Measurements from ENCODE around the gene LIMD2. TPM values are rescaled to one million over a fixed set of nuclear protein-coding genes. Genes with fewer than 3 reads are reported as not detected.

The LIMD2 gene
- total RNA-seq, 2 experiments from 2014 or later: 308 to 309 TPM

DNA sequence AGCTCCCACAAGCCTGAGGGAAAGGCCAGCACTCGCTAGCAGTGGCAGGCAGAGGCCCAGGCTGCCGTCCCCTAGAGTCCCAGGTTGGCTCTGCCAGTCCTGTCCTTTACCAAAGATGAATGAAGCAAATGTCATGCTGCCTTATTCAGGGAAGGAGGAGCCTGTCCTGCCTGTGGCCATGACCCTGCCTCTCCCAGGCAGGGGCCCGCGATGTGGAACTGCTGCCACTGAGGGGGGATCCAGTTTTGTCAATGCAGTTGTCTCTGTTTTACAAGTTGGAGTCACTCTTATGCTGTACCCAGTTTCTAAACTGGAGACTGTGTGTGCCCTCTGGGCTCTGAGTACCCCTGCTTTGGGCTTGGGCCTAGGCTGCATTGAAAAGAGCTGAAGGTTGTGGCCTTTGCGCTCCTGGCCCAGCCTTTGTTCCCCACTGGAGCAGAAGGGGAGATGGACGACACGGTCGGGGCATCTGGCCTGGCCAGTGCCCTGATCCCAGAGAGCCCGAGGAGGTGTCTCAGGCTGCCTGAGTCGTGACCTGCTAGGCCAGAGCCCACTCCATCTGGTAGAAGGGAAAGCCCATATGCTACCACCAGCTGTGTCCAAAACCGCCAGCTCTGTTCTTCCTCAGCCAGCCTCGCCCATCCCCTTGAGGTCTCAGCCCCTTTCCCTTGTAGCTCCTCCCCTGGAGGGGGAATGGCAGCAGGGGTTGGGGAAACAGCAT lies 5.5 kb downstream of the LIMD2 start:
- Mint-ChIP-seq H3K4me1 (ENCODE audit: low read depth) (peaks cover 44% of the 10 kb centered on the region), H3K36me3 (ENCODE audit: low read depth) (peaks cover 62% of the 10 kb centered on the region), H3K4me3 (no peak overlapping the region), H3K27ac (peak overlapping the region; percentile 77), H3K9me3 (ENCODE audit: insufficient read depth) (no peaks in the 10 kb centered on the region), H3K27me3 (ENCODE audit: low read depth) (no peaks in the 10 kb centered on the region)
- DNase-seq (no peak), ATAC-seq (no peak)
- ChIA-PET CTCF (interaction anchor here (1.3 to 6.9 kb wide), 2 partner anchors 10 to 14 kb away, joined by 3 to 85 read pairs; no protein-coding TSS in a partner anchor), POLR2A (interaction anchor here (0.6 to 7.7 kb wide), 14 partner anchors 9 to 149 kb away, joined by 3 to 150 read pairs (median 4); partner anchors contain the start of genes DDX42, MAP3K3 and STRADA)

DNA sequence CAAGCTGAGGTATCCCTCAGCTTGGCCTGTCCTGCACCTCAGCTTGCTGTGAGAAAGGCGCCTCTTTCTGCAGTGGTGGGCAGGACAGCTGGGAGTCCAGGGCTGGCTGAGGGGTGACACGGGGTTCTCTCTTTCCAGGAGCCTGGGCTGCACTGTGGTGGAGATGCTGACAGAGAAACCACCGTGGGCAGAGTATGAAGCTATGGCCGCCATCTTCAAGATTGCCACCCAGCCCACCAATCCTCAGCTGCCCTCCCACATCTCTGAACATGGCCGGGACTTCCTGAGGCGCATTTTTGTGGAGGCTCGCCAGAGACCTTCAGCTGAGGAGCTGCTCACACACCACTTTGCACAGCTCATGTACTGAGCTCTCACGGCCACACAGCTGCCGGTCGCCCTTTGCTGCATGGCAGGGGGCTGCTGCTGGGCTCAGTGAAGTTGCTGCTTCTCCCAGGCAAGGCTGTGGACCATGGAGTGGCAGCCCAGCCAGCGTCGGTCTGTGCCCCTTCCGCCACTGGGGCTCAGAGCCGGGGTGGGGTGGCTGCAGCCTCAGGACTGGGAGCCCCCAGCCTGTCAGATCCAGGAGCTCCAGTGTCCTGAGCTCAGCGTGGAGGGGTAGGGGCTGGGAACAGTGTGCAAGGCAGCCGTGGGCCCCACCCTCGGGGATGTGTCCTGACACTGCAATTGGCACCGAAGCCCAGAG lies 6.4 kb downstream of the LIMD2 start:
- Mint-ChIP-seq H3K36me3 (ENCODE audit: low read depth) (peaks cover 59% of the 10 kb centered on the region), H3K27ac (peak overlapping the region; percentile 70)
- POLR2A ChIA-PET: interaction anchor here (1.0 to 7.7 kb wide), 12 partner anchors 9 to 145 kb away, joined by 3 to 150 read pairs (median 4); partner anchors contain the start of genes DDX42, MAP3K3 and STRADA

DNA sequence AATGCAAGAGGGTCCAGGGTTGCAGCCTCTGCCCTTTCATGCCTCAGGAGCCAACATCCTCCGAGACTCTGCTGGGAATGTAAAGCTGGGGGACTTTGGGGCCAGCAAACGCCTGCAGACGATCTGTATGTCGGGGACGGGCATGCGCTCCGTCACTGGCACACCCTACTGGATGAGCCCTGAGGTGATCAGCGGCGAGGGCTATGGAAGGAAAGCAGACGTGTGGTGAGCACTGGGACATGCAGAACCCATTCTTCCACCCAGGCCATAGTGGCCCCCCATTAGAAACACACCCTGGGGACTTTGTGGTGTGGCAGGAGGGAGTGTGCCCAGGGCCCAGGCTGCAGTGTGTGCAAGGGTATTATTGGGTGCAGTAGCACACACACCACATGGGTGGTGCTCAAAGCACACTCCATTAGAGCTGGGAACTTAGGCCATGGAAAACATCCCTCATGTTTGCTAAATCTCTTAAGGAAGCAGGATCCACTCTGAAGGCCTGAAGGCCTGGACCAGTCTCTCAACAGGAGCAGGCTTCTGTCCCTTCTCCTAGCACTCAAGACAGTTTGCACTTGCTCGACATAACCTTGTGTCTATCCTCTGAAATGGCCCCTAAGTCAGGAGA lies 7.6 kb downstream of the LIMD2 start:
- H3K9me3 Mint-ChIP-seq (ENCODE audit: insufficient read depth): no peaks in the 10 kb centered on the region
- no peaks in the 10 kb centered on the region for H3K27me3 Mint-ChIP-seq (ENCODE audit: low read depth)
- H3K27ac Mint-ChIP-seq: peak overlapping the region; percentile 15
- ChIA-PET POLR2A (interaction anchor here (1.1 to 7.7 kb wide), 3 partner anchors 18 to 146 kb away, joined by 3 to 150 read pairs (median 3); no protein-coding TSS in a partner anchor), CTCF (interaction anchor here (1.0 to 6.9 kb wide), 2 partner anchors 16 to 138 kb away, joined by 4 to 85 read pairs; no protein-coding TSS in a partner anchor)
- no peak overlapping the region for H3K4me3 Mint-ChIP-seq
- peaks cover 46% of the 10 kb centered on the region for H3K36me3 Mint-ChIP-seq (ENCODE audit: low read depth)
- DNase-seq: no peak
- ATAC-seq: no peak
- peaks cover 40% of the 10 kb centered on the region for H3K4me1 Mint-ChIP-seq (ENCODE audit: low read depth)

More for the DNA sequence above, 6.4 kb downstream of the LIMD2 start:
- CTCF ChIA-PET: interaction anchor here (0.5 to 6.9 kb wide), 4 partner anchors 9 to 155 kb away, joined by 3 to 85 read pairs (median 3); no protein-coding TSS in a partner anchor
- ATAC-seq (no peak), DNase-seq (no peak)
- Mint-ChIP-seq H3K4me1 (ENCODE audit: low read depth) (peaks cover 44% of the 10 kb centered on the region), H3K27me3 (ENCODE audit: low read depth) (no peaks in the 10 kb centered on the region), H3K9me3 (ENCODE audit: insufficient read depth) (no peaks in the 10 kb centered on the region), H3K4me3 (no peak overlapping the region)

DNA sequence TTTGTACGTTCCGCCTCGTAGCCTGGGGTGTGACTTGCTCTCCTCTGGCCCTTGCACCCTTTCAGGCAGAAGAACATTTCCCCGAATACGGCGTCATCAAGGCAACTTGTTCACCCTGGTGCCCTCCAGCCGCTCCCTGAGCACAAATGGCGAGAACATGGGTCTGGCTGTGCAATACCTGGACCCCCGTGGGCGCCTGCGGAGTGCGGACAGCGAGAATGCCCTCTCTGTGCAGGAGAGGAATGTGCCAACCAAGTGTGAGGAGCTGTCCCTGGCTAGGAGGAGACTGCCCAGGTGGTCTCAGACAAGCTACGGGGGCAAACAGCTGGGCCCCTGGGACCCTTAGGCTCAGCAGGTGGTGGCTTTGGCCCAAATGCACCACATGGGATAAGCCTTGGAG lies 10.4 kb downstream of the LIMD2 start:
- ChIA-PET POLR2A (interaction anchor here (0.7 to 1.4 kb wide), 2 partner anchors 21 to 27 kb away, joined by 3 to 4 read pairs; no protein-coding TSS in a partner anchor), CTCF (interaction anchor here (1.2 kb wide), 1 partner anchor 264 kb away, joined by 3 read pairs; no protein-coding TSS in a partner anchor)
- DNase-seq: no peak
- H3K4me1 Mint-ChIP-seq (ENCODE audit: low read depth): peaks cover 13% of the 10 kb centered on the region
- no peak overlapping the region for H3K27ac Mint-ChIP-seq
- ATAC-seq: no peak
- peaks cover 24% of the 10 kb centered on the region for H3K36me3 Mint-ChIP-seq (ENCODE audit: low read depth)
- H3K9me3 Mint-ChIP-seq (ENCODE audit: insufficient read depth): no peaks in the 10 kb centered on the region
- no peaks in the 10 kb centered on the region for H3K27me3 Mint-ChIP-seq (ENCODE audit: low read depth)
- H3K4me3 Mint-ChIP-seq: no peak overlapping the region

DNA sequence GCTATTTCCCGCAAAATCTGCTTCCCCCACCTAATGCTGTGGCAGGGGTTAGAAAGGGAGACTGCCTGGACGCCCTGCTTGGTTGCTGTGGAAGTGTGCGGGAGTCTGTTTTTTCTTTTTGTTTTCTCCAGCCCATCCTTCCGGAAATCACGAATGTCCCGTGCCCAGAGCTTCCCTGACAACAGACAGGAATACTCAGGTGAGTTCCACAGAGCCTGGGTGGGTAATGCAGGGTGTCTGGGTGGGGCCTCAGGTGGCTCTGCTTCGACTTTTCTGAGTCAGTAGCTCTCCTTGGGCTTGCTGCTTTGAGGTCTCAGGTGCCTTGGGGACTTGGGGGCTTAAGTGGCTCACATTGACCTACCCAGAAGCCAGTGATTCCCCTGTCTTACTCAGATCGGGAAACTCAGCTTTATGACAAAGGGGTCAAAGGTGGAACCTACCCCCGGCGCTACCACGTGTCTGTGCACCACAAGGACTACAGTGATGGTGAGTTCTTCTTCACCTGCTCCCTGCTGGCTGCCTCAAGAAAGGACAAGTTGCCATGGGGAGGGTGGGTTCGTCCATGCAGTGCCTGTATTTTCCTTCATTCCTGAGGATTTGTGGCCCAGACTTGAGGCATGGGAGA lies 11.4 kb downstream of the LIMD2 start:
- no peak overlapping the region for H3K4me3 Mint-ChIP-seq
- no peak for DNase-seq
- peaks cover 5% of the 10 kb centered on the region for H3K4me1 Mint-ChIP-seq (ENCODE audit: low read depth)
- no peak overlapping the region for H3K27ac Mint-ChIP-seq
- peaks cover 22% of the 10 kb centered on the region for H3K36me3 Mint-ChIP-seq (ENCODE audit: low read depth)
- no peaks in the 10 kb centered on the region for H3K27me3 Mint-ChIP-seq (ENCODE audit: low read depth)
- H3K9me3 Mint-ChIP-seq (ENCODE audit: insufficient read depth): no peaks in the 10 kb centered on the region
- ChIA-PET CTCF (interaction anchor here (1.5 to 1.6 kb wide), 2 partner anchors 22 to 160 kb away, joined by 4 read pairs; no protein-coding TSS in a partner anchor), POLR2A (interaction anchor here (0.9 kb wide), 1 partner anchor 53 kb away, joined by 4 read pairs; no protein-coding TSS in a partner anchor)
- no peak for ATAC-seq

DNA sequence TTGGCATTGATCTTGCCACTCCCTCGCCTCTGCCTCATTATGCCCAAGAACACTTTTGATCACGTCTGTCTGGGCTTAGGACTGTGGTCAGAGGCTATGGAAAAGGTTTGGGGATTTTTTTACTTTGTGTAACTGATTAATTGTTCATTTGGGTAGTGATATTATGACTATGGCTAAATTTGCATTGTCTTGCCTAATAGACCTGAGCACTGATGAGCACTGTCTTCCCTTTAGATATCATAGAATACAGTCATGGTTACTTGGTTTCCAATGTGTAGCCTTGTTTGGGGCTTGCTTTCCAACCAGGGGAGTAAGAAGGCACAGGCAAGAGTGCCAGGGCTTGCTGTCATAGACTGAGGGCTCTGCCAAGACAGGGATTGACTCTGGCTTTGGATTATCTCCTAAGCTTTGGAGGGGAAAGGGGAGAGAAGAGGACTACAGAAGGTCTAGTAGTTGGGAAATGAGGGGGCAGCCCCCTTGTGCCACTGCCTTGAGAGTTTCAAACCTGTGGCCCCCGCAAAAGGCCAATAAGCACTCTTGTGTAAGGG lies 13.7 kb downstream of the LIMD2 start:
- no peaks in the 10 kb centered on the region for H3K27me3 Mint-ChIP-seq (ENCODE audit: low read depth)
- H3K4me1 Mint-ChIP-seq (ENCODE audit: low read depth): no peaks in the 10 kb centered on the region
- no peak overlapping the region for H3K27ac Mint-ChIP-seq
- POLR2A ChIA-PET: interaction anchor here (1.4 kb wide), 1 partner anchor 10 kb away, joined by 6 read pairs; no protein-coding TSS in a partner anchor
- no peaks in the 10 kb centered on the region for H3K9me3 Mint-ChIP-seq (ENCODE audit: insufficient read depth)
- H3K4me3 Mint-ChIP-seq: no peak overlapping the region
- peaks cover 19% of the 10 kb centered on the region for H3K36me3 Mint-ChIP-seq (ENCODE audit: low read depth)
- CTCF ChIA-PET: interaction anchor here (0.9 to 1.2 kb wide), 2 partner anchors 11 to 260 kb away, joined by 3 read pairs; no protein-coding TSS in a partner anchor
- no peak for ATAC-seq
- DNase-seq: no peak

DNA sequence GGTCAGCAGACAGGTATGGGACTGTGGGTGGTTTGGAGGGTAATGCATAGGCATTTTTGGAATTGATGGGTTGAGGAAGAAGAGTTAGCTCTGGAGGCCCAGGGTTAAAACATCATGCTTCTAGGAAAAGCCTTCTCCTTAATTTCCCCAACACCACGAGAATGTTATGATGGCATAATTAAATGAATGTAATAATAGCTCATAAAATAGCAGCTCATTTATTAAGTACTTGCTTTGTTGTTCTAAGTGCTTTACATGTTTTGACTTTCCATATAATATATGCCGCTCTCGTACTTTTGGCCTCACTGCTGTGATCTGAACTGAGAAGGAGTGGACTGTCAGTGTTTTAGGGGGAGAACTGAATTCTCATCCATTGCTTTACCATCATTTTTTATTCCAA lies 14.3 kb downstream of the LIMD2 start:
- no peaks in the 10 kb centered on the region for H3K27me3 Mint-ChIP-seq (ENCODE audit: low read depth)
- no peaks in the 10 kb centered on the region for H3K9me3 Mint-ChIP-seq (ENCODE audit: insufficient read depth)
- H3K27ac Mint-ChIP-seq: no peak overlapping the region
- no peaks in the 10 kb centered on the region for H3K4me1 Mint-ChIP-seq (ENCODE audit: low read depth)
- CTCF ChIA-PET: interaction anchor here (1.3 to 1.8 kb wide), 2 partner anchors 9 to 13 kb away, joined by 3 to 5 read pairs; no protein-coding TSS in a partner anchor
- DNase-seq (no peak), ATAC-seq (no peak)
- H3K4me3 Mint-ChIP-seq: no peak overlapping the region
- H3K36me3 Mint-ChIP-seq (ENCODE audit: low read depth): peaks cover 19% of the 10 kb centered on the region
- POLR2A ChIA-PET: interaction anchor here (0.5 kb wide), 1 partner anchor 70 kb away, joined by 3 read pairs; no protein-coding TSS in a partner anchor

DNA sequence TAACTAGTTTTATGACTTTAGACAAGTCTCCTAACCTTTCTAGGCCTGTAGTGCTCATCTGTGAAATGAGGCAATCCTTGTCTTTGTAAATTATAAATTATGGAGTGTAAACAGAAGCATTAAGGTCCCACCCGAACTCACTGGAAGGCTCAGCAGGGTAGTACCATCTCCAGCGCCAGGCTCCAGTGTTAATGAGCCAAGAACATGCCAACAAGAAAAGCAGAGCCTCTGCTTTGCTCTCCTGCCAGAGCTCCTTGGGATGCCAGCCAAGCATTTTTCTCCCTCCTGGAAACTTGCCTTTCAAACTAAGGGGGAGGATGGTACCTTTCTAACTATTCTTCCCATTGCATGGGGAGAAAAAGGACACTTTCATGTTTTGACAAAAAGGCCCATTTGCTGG lies 14.9 kb downstream of the LIMD2 start:
- no peak overlapping the region for H3K4me3 Mint-ChIP-seq
- CTCF ChIA-PET: interaction anchor here (1.3 to 1.8 kb wide), 2 partner anchors 9 to 13 kb away, joined by 3 to 5 read pairs; no protein-coding TSS in a partner anchor
- no peak for ATAC-seq
- H3K27me3 Mint-ChIP-seq (ENCODE audit: low read depth): no peaks in the 10 kb centered on the region
- no peaks in the 10 kb centered on the region for H3K9me3 Mint-ChIP-seq (ENCODE audit: insufficient read depth)
- no peaks in the 10 kb centered on the region for H3K4me1 Mint-ChIP-seq (ENCODE audit: low read depth)
- no peak for DNase-seq
- POLR2A ChIA-PET: interaction anchor here (0.5 kb wide), 1 partner anchor 70 kb away, joined by 3 read pairs; no protein-coding TSS in a partner anchor
- no peak overlapping the region for H3K27ac Mint-ChIP-seq
- peaks cover 19% of the 10 kb centered on the region for H3K36me3 Mint-ChIP-seq (ENCODE audit: low read depth)

DNA sequence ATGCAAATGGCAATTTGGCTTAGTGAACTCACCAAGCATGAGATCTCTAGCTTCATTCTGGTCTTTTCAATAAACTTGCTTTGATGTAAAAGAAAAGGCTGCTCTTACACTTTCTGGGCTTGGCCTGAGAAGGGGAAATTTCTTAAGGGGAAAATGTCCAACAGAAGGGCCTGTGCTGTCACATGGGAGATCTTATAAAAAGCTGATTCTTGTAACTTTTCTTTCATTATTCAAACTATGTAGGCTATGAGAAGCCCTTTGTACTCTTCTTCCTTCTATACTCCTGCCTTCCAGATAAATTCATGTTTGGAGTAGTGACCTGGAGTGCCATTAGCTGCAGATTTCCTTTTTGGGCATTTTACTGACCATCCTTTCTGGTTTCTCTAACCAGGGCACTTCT lies 16.9 kb downstream of the LIMD2 start:
- DNase-seq (no peak), ATAC-seq (no peak)
- Mint-ChIP-seq H3K27me3 (ENCODE audit: low read depth) (no peaks in the 10 kb centered on the region), H3K9me3 (ENCODE audit: insufficient read depth) (no peaks in the 10 kb centered on the region), H3K27ac (no peak overlapping the region), H3K4me1 (ENCODE audit: low read depth) (no peaks in the 10 kb centered on the region), H3K4me3 (no peak overlapping the region), H3K36me3 (ENCODE audit: low read depth) (peaks cover 21% of the 10 kb centered on the region)
- POLR2A ChIA-PET: interaction anchor here (0.7 to 2.7 kb wide), 4 partner anchors 10 to 18 kb away, joined by 3 to 13 read pairs (median 4); partner anchors contain the start of gene LIMD2
- CTCF ChIA-PET: interaction anchor here (1.0 to 3.3 kb wide), 4 partner anchors 15 to 87 kb away, joined by 3 to 11 read pairs (median 4); no protein-coding TSS in a partner anchor

DNA sequence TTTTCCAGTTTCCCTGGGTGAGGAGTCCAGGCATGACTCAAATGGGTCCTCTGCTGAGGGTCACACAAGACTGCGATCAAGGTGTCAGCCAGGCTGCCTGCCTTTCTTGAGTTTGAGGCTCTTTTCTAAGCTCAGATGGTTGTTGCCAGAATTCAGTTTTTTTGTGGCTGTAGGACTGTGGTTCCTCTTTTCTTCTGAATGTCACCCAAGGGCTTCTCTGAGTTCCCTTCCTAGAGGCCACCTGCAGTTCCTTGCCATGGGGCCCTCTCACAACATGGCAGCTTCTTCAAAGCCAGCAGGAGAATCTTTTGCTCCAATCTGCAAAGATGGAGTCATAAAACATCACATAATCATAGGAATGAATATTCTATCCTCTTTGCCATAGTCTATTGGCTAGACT lies 17.5 kb downstream of the LIMD2 start:
- Mint-ChIP-seq H3K9me3 (ENCODE audit: insufficient read depth) (no peaks in the 10 kb centered on the region), H3K27me3 (ENCODE audit: low read depth) (no peaks in the 10 kb centered on the region), H3K27ac (no peak overlapping the region), H3K4me3 (no peak overlapping the region), H3K36me3 (ENCODE audit: low read depth) (peaks cover 22% of the 10 kb centered on the region), H3K4me1 (ENCODE audit: low read depth) (no peaks in the 10 kb centered on the region)
- ChIA-PET POLR2A (interaction anchor here (0.7 to 2.7 kb wide), 3 partner anchors 11 to 16 kb away, joined by 3 to 13 read pairs (median 4); no protein-coding TSS in a partner anchor), CTCF (interaction anchor here (1.1 to 3.3 kb wide), 2 partner anchors 27 to 87 kb away, joined by 3 to 11 read pairs; no protein-coding TSS in a partner anchor)
- ATAC-seq (no peak), DNase-seq (no peak)
